ENCODE measurements around the gene YRDC. TPM values are rescaled to one million over a fixed set of nuclear protein-coding genes. Genes with fewer than 3 reads are reported as not detected.

The YRDC gene
- total and polyA plus RNA-seq, 2 of the 13 experiments (the other 11 are each of a cell fraction or from before 2014, with no cell fraction given), result 27.5 to 29.2 TPM

DNA sequence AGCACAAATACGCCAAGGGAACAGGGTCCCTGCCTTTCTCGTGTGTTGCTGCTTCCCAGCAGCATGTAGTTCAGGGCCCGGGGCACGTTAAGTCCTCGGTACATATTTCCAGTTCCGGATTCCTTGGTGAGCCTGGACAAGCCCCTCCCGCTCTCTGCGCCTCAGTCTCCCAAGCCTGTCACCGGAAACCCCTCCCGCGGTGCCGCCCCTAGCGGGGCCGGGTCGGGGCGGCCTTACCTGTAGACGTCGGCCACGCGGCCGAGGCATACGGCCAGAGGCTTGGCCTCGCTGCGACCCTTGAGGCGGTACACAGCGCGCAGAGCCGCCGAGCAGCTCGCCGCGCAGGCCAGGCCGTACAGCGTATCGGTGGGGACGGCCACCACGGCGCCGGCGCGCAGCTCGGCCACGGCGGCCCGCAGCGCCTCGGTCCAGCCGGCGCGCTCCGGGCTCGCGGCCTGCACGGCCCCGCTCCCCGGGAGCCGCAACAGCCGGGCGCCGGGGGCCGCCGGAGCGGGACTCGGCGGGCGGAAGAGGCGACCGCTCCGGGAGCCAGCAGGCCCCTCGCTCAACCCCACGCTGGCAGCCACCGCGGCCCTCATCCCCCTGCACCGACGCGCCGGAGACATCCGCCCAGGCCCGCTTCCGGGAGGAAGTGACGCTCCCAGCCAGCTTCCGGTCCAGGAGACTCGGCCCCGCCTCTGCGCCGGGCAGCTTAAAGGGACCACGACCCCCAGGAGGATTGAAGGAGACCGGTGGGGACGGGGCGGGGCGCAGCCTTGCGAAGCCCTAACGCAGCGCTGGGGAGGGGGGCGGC is at the start of gene YRDC, which contains the start of gene C1orf122 (continued):
- TF ChIP-seq, protein P1, sequence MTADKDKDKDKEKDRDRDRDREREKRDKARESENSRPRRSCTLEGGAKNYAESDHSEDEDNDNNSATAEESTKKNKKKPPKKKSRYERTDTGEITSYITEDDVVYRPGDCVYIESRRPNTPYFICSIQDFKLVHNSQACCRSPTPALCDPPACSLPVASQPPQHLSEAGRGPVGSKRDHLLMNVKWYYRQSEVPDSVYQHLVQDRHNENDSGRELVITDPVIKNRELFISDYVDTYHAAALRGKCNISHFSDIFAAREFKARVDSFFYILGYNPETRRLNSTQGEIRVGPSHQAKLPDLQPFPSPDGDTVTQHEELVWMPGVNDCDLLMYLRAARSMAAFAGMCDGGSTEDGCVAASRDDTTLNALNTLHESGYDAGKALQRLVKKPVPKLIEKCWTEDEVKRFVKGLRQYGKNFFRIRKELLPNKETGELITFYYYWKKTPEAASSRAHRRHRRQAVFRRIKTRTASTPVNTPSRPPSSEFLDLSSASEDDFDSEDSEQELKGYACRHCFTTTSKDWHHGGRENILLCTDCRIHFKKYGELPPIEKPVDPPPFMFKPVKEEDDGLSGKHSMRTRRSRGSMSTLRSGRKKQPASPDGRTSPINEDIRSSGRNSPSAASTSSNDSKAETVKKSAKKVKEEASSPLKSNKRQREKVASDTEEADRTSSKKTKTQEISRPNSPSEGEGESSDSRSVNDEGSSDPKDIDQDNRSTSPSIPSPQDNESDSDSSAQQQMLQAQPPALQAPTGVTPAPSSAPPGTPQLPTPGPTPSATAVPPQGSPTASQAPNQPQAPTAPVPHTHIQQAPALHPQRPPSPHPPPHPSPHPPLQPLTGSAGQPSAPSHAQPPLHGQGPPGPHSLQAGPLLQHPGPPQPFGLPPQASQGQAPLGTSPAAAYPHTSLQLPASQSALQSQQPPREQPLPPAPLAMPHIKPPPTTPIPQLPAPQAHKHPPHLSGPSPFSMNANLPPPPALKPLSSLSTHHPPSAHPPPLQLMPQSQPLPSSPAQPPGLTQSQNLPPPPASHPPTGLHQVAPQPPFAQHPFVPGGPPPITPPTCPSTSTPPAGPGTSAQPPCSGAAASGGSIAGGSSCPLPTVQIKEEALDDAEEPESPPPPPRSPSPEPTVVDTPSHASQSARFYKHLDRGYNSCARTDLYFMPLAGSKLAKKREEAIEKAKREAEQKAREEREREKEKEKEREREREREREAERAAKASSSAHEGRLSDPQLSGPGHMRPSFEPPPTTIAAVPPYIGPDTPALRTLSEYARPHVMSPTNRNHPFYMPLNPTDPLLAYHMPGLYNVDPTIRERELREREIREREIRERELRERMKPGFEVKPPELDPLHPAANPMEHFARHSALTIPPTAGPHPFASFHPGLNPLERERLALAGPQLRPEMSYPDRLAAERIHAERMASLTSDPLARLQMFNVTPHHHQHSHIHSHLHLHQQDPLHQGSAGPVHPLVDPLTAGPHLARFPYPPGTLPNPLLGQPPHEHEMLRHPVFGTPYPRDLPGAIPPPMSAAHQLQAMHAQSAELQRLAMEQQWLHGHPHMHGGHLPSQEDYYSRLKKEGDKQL (CRISPR knock-in tag; IDR thresholded peaks at IDR 0.05; ENCODE audit: low read depth), result no peak
- TF ChIP-seq KMT2B (CRISPR knock-in tag; IDR thresholded peaks at IDR 0.05) (peak; percentile 38; the same call in 1 of the 2 replicates), FOXK2 (IDR thresholded peaks at IDR 0.05) (no peak), HNF4G (IDR thresholded peaks at IDR 0.05; ENCODE audit: borderline replicate concordance, low read depth, low read length) (no peak), HNF4G (CRISPR knock-in tag; IDR thresholded peaks at IDR 0.05; ENCODE audit: borderline replicate concordance, low read depth) (no peak; the same call in 1 of the 2 replicates), CHCHD3 (CRISPR knock-in tag; IDR thresholded peaks at IDR 0.05) (0 out of 2 replicates have a peak, but pooled peaks have one; percentile 41), RBM22 (optimal IDR thresholded peaks at IDR 0.05; ENCODE audit: low read length) (no peak), ZNF839 (CRISPR knock-in tag; IDR thresholded peaks at IDR 0.05; ENCODE audit: borderline replicate concordance) (no peak), ZFY (CRISPR knock-in tag; IDR thresholded peaks at IDR 0.05) (peak; percentile 93), SP5 (CRISPR knock-in tag; IDR thresholded peaks at IDR 0.05; ENCODE audit: borderline replicate concordance, low read depth) (peak; percentile 25; the same call in 1 of the 2 replicates), SP2 (CRISPR knock-in tag; IDR thresholded peaks at IDR 0.05) (peak; percentile 77), POLR2AphosphoS5 (IDR thresholded peaks at IDR 0.05; ENCODE audit: low read depth, low read length) (peak; percentile 72), GABPB1 (CRISPR knock-in tag; IDR thresholded peaks at IDR 0.05) (peak; percentile 93)
- TF ChIP-seq, protein P2, sequence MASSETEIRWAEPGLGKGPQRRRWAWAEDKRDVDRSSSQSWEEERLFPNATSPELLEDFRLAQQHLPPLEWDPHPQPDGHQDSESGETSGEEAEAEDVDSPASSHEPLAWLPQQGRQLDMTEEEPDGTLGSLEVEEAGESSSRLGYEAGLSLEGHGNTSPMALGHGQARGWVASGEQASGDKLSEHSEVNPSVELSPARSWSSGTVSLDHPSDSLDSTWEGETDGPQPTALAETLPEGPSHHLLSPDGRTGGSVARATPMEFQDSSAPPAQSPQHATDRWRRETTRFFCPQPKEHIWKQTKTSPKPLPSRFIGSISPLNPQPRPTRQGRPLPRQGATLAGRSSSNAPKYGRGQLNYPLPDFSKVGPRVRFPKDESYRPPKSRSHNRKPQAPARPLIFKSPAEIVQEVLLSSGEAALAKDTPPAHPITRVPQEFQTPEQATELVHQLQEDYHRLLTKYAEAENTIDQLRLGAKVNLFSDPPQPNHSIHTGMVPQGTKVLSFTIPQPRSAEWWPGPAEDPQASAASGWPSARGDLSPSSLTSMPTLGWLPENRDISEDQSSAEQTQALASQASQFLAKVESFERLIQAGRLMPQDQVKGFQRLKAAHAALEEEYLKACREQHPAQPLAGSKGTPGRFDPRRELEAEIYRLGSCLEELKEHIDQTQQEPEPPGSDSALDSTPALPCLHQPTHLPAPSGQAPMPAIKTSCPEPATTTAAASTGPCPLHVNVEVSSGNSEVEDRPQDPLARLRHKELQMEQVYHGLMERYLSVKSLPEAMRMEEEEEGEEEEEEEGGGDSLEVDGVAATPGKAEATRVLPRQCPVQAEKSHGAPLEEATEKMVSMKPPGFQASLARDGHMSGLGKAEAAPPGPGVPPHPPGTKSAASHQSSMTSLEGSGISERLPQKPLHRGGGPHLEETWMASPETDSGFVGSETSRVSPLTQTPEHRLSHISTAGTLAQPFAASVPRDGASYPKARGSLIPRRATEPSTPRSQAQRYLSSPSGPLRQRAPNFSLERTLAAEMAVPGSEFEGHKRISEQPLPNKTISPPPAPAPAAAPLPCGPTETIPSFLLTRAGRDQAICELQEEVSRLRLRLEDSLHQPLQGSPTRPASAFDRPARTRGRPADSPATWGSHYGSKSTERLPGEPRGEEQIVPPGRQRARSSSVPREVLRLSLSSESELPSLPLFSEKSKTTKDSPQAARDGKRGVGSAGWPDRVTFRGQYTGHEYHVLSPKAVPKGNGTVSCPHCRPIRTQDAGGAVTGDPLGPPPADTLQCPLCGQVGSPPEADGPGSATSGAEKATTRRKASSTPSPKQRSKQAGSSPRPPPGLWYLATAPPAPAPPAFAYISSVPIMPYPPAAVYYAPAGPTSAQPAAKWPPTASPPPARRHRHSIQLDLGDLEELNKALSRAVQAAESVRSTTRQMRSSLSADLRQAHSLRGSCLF (CRISPR knock-in tag; IDR thresholded peaks at IDR 0.05; ENCODE audit: borderline replicate concordance), result no peak
- TF ChIP-seq, protein P3, sequence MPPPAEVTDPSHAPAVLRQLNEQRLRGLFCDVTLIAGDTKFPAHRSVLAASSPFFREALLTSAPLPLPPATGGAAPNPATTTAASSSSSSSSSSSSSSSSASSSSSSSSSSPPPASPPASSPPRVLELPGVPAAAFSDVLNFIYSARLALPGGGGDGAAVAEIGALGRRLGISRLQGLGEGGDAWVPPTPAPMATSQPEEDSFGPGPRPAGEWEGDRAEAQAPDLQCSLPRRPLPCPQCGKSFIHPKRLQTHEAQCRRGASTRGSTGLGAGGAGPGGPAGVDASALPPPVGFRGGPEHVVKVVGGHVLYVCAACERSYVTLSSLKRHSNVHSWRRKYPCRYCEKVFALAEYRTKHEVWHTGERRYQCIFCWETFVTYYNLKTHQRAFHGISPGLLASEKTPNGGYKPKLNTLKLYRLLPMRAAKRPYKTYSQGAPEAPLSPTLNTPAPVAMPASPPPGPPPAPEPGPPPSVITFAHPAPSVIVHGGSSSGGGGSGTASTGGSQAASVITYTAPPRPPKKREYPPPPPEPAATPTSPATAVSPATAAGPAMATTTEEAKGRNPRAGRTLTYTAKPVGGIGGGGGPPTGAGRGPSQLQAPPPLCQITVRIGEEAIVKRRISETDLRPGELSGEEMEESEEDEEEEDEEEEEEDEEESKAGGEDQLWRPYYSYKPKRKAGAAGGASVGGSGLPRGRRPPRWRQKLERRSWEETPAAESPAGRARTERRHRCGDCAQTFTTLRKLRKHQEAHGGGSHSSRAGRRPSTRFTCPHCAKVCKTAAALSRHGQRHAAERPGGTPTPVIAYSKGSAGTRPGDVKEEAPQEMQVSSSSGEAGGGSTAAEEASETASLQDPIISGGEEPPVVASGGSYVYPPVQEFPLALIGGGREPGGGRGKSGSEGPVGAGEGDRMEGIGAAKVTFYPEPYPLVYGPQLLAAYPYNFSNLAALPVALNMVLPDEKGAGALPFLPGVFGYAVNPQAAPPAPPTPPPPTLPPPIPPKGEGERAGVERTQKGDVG (CRISPR knock-in tag; IDR thresholded peaks at IDR 0.05; ENCODE audit: borderline replicate concordance), result no peak

All from HepG2 (cell line).